Muscle of leg (tissue), 16 donors: ENCODE results near the gene OR8D1. TPM values are rescaled to one million over a fixed set of nuclear protein-coding genes. Genes with fewer than 3 reads are reported as not detected.
A peak's percentile ranks its signal among the peaks of the same experiment; 100 is the strongest.

ENCODE experiments used
- DNase-seq: peaks from one replicate; pipeline ENCODE4 v3.0.0; 2013
- H3K27ac ChIP-seq: one replicate; pipeline ENCODE4 v1.5.1; 2013; ENCODE audit warnings: mild to moderate bottlenecking, low read length, control low read depth
- H3K27me3 ChIP-seq: one replicate; pipeline ENCODE4 v1.6.1; 2013; ENCODE audit warnings: low read length; ENCODE audit not compliant: control insufficient read depth, insufficient read depth
- H3K36me3 ChIP-seq: one replicate; pipeline ENCODE4 v1.6.1; 2013; ENCODE audit warnings: low read length; ENCODE audit not compliant: control insufficient read depth, insufficient read depth
- H3K4me1 ChIP-seq: one replicate; pipeline ENCODE4 v1.6.1; 2013; ENCODE audit warnings: low read length; ENCODE audit not compliant: control insufficient read depth, insufficient read depth
- H3K4me3 ChIP-seq: one replicate; pipeline ENCODE4 v1.5.1; 2013; ENCODE audit warnings: low read length, control low read depth
- H3K9me3 ChIP-seq: replicated peaks from 2 replicates; pipeline ENCODE4 v1.6.1; 2013; ENCODE audit warnings: low read depth, low read length; ENCODE audit not compliant: control insufficient read depth
- WGBS: methylation state at CpG from one replicate; pipeline ENCODE4 v1.1.5; 2013; ENCODE audit warnings: missing lambda C conversion rate; ENCODE audit not compliant: insufficient coverage; 5-methylcytosine and 5-hydroxymethylcytosine counted together
- long read RNA-seq, 11 donors: transcript quantifications; one replicate each; lab custom pipeline, GENCODE V29; 2026
- polyA plus RNA-seq, 8 donors: library from polyadenylated mRNA; unstranded; fragments of 120-200 nt; gene quantifications; one replicate each; pipeline versions ENCODE4 v1.2.1 to v1.2.3, GENCODE V29; 2013; ENCODE audit warnings: inconsistent platforms in 1 of 8, low replicate concordance in 1 of 8; ENCODE audit not compliant: insufficient read length in 8 of 8, insufficient read depth in 1 of 8
- total RNA-seq: library from RNA; stranded (reverse); fragments of 120-200 nt; gene quantifications from one replicate; pipeline ENCODE4 v1.2.4, GENCODE V29; 2013

The OR8D1 gene
- total RNA-seq, result not detected
- polyA plus RNA-seq, result under 1 TPM in 4 of 8 donors, not detected in 4; 0.01 to 0.05 (median 0.03) TPM
- long read RNA-seq, donor 1, result 0 reads
- long read RNA-seq, donor 2, result 0 reads
- long read RNA-seq, donor 3, result 0 reads
- long read RNA-seq, donor 4, result 0 reads
- long read RNA-seq, donor 5, result 0 reads
- long read RNA-seq, donor 6, result 0 reads
- long read RNA-seq, donor 7, result 0 reads
- long read RNA-seq, donor 8, result 0 reads
- long read RNA-seq, donor 9, result 0 reads
- long read RNA-seq, donor 10, result 0 reads
- long read RNA-seq, donor 11, result 0 reads

GRCh38 chr11:124313849-124314248 is at the start of gene OR8D1:
Gene OR8D1, minus strand, starts transcription at chr11:124313949. Its CDS starts 3,183 bp downstream, at chr11:124310766.
- Histone ChIP-seq H3K27ac (no peak within 1 kb of the TSS), H3K36me3 (no peaks in the 10 kb centered on the region), H3K4me3 (no peak within 1 kb of the TSS), H3K27me3 (no peaks in the 10 kb centered on the region), H3K9me3 (no peaks in the 10 kb centered on the region), H3K4me1 (no peaks in the 10 kb centered on the region)
- DNase-seq, result no peak
- no CpG with 5 or more reads among the region's 2 CpGs for WGBS

- WGBS, result no CpG with 5 or more reads among the region's 2 CpGs
- no peak overlapping the region for H3K27ac ChIP-seq
- H3K36me3 ChIP-seq, result no peaks in the 10 kb centered on the region
- H3K4me3 ChIP-seq, result no peak overlapping the region
- DNase-seq, result peak; percentile 52
- H3K4me1 ChIP-seq, result no peaks in the 10 kb centered on the region
- H3K27me3 ChIP-seq, result no peaks in the 10 kb centered on the region
- no peaks in the 10 kb centered on the region for H3K9me3 ChIP-seq
Observed at GRCh38 chr11:124359566-124359965, 45.8 kb upstream of the OR8D1 start.

DNA sequence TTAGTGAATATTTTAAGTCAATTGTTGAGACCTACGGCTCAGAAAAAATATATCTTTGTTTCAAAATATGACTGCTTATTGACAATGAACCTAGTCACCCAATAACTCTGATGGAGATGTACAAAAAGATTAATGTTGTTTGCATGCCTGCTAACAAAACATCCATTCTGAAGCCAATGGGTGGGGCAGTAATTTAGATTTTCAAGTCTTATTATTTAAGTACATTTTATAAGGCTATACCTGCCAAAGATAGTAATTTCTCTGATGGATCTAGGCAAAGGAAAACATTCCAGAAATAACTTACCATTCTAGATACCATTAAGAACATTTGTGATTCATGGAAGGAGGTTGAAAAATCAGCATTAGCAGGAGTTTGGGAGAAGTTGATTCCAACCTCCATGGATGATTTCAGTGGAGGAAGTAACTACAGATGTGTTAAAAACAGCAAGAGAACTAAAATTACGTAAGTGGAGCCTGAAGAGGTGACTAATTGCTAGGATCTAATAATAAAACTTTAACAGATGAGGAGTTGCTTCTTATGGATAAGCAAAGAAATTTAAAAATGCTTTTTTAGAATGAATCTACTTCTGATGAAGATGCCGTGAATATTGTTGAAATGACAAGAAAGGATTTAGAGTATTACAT is 32.7 kb upstream of the OR8D1 start:
- Histone ChIP-seq H3K9me3 (no peaks in the 10 kb centered on the region), H3K36me3 (no peaks in the 10 kb centered on the region), H3K4me3 (no peak overlapping the region), H3K27me3 (no peaks in the 10 kb centered on the region), H3K4me1 (no peaks in the 10 kb centered on the region), H3K27ac (no peak overlapping the region)
- WGBS, result no CpG with 5 or more reads among the region's 3 CpGs
- DNase-seq, result no peak

- DNase-seq, result no peak
- Histone ChIP-seq H3K4me1 (no peaks in the 10 kb centered on the region), H3K4me3 (no peak overlapping the region), H3K27ac (no peak overlapping the region), H3K9me3 (no peaks in the 10 kb centered on the region), H3K27me3 (no peaks in the 10 kb centered on the region), H3K36me3 (no peaks in the 10 kb centered on the region)
- no CpG with 5 or more reads among the region's 5 CpGs for WGBS
Observed at GRCh38 chr11:124344346-124344745, 30.6 kb upstream of the OR8D1 start.

DNA sequence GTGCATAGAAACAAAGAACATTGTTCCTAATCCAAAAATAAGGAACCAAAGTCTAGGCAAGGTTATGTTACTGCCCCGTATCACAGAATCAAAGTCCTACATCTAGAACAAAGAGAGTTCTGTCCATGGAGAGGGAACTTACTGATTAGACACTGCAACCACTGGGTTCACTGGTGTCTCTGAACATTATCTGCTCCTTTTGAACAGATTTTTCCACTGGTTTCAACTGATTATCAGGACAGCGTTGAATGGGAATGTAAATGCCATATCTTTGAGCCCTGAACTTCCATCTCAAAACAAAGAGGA is 26.3 kb upstream of the OR8D1 start:
- WGBS, result 60% methylated on average over 1 of the region's 2 CpGs
- H3K36me3 ChIP-seq, result no peaks in the 10 kb centered on the region
- H3K27ac ChIP-seq, result no peak overlapping the region
- no peaks in the 10 kb centered on the region for H3K27me3 ChIP-seq
- H3K9me3 ChIP-seq, result no peaks in the 10 kb centered on the region
- no peak overlapping the region for H3K4me3 ChIP-seq
- DNase-seq, result no peak
- H3K4me1 ChIP-seq, result no peaks in the 10 kb centered on the region

DNA sequence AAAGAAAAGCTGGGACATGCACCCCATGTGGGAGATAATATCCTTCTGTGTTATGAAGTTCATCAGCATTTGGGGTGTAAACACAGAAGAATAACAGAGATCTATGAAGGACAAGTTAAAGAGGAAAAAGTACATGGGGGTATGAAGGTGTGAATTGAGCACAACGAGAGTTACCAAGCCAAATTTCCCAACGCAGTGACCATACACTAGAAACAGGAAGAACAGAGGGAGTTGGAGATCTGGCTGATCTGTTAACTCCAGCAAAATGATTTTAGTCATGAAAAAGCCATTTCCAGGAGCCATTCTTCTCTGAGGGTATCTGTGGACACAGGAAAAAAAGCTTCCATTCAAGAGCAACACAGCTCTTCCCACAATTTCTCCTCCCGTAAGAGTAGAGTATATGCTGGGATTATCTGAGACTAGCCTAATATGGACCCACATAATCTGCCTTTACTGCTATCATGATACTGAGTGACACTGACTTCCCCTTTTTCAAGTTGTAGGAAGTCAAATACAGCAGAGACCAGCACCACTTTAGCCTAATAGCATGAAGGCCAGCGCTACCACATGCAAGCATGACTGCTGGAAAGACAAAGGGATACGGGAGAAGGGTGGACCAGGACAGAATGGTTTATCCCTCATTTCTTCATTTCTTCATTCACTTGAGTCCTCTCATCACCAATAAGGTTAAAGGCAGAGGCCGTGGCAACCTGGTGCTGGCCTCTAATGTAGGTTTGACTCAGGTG is 25.8 kb upstream of the OR8D1 start:
- Histone ChIP-seq H3K4me3 (no peak overlapping the region), H3K4me1 (no peaks in the 10 kb centered on the region), H3K9me3 (no peaks in the 10 kb centered on the region), H3K27me3 (no peaks in the 10 kb centered on the region), H3K36me3 (no peaks in the 10 kb centered on the region), H3K27ac (no peak overlapping the region)
- no CpG with 5 or more reads among the region's 6 CpGs for WGBS
- DNase-seq, result peak; percentile 18

DNA sequence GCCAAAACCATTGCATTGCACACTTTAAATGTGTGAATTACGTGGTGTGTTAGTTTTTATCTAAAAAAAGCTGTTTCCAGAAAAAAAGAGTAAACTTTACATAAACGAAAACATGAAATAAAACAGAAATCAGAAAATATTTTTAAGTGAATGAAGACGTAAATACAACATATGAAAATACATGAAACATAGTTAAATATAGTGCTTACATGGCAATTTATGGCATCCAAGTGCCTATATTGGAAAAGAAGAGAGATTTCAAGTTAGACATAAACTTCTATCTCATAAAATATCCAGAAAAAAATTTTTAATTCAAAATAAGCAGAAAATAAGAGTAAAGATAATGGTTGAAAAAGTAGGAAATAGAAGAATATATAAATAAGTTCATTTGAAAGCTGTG is 18.1 kb upstream of the OR8D1 start:
- Histone ChIP-seq H3K27ac (no peak overlapping the region), H3K36me3 (no peaks in the 10 kb centered on the region), H3K27me3 (no peaks in the 10 kb centered on the region), H3K9me3 (no peaks in the 10 kb centered on the region), H3K4me3 (no peak overlapping the region), H3K4me1 (no peaks in the 10 kb centered on the region)
- WGBS, result no CpG with 5 or more reads among the region's 3 CpGs
- DNase-seq, result no peak

- peak; percentile 63 for DNase-seq
- H3K27ac ChIP-seq, result no peak overlapping the region
Observed at GRCh38 chr11:124329787-124330478, 16.2 kb upstream of the OR8D1 start.

DNA sequence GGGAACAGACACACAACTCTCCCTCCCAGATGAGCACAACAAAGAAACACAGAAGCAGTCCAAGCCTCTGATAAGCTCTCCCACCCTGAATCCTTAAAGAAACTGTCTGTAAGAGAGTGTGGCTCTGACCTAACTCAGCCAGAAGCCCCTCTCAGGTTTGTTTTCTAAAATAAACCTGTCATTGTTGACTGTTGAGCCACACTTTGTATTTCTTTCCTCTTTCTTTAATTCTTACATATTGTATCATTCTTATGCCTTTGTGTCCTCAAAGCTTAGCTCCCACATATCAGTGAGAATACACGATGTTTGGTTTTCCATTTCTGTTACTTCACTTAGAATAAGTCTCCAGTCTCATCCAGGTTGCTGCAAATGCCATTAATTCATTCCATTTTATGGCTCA is 14.0 kb upstream of the OR8D1 start:
- no peaks in the 10 kb centered on the region for H3K36me3 ChIP-seq
- no peaks in the 10 kb centered on the region for H3K4me1 ChIP-seq
- H3K27ac ChIP-seq, result no peak overlapping the region
- DNase-seq, result no peak
- no CpG with 5 or more reads among the region's 1 CpG for WGBS
- no peaks in the 10 kb centered on the region for H3K27me3 ChIP-seq
- no peak overlapping the region for H3K4me3 ChIP-seq
- H3K9me3 ChIP-seq, result no peaks in the 10 kb centered on the region

More at GRCh38 chr11:124329787-124330478, 16.2 kb upstream of the OR8D1 start:
- no peaks in the 10 kb centered on the region for H3K4me1 ChIP-seq
- H3K36me3 ChIP-seq, result no peaks in the 10 kb centered on the region
- WGBS, result no CpG with 5 or more reads among the region's 2 CpGs
- H3K27me3 ChIP-seq, result no peaks in the 10 kb centered on the region
- H3K4me3 ChIP-seq, result no peak overlapping the region
- no peaks in the 10 kb centered on the region for H3K9me3 ChIP-seq

GRCh38 chr11:124322356-124322755 is 8.6 kb upstream of the OR8D1 start:
- DNase-seq, result no peak
- Histone ChIP-seq H3K4me3 (no peak overlapping the region), H3K4me1 (no peaks in the 10 kb centered on the region), H3K27me3 (no peaks in the 10 kb centered on the region), H3K27ac (no peak overlapping the region), H3K9me3 (no peaks in the 10 kb centered on the region), H3K36me3 (no peaks in the 10 kb centered on the region)
- no CpG with 5 or more reads among the region's 1 CpG for WGBS
